Mucosa of gallbladder (tissue), 1 donor: ENCODE measurements around the gene RFX1. TPM values are rescaled to one million over a fixed set of nuclear protein-coding genes. Genes with fewer than 3 reads are reported as not detected.
"Not testable (repeated sequence)": the region's sequence is repeated elsewhere in the genome, so short reads cannot be mapped to it uniquely, and the experiment has no call there.

ENCODE experiments used
- DNase-seq: peaks from one replicate; pipeline ENCODE4 v3.0.0-alpha.2; 2020; ENCODE audit warnings: low spot score
- total RNA-seq: library from RNA; stranded (reverse); gene quantifications from one replicate; pipeline ENCODE4 v1.2.1, GENCODE V29; 2021
- donor health status: DM: no; HTN: no; CAD: no.

Gene RFX1
- total RNA-seq, 1 donor from 2014 or later: 25.0 TPM

GRCh38 chr19:13937479-13938300 lies 68.4 kb downstream of the RFX1 start:
- no peak for DNase-seq

GRCh38 chr19:13935765-13936510 lies 70.2 kb downstream of the RFX1 start:
- DNase-seq: no peak

- no peak for DNase-seq
These were observed 71.4 kb downstream of the RFX1 start for GRCh38 chr19:13934785-13935109.

GRCh38 chr19:13932911-13933393 lies 73.2 kb downstream of the RFX1 start:
- DNase-seq: no peak

GRCh38 chr19:13932149-13932637 lies 73.9 kb downstream of the RFX1 start:
- DNase-seq: no peak

GRCh38 chr19:13931391-13932148 lies 74.5 kb downstream of the RFX1 start:
- no peak for DNase-seq

- no peak for DNase-seq
These were observed 75.7 kb downstream of the RFX1 start for GRCh38 chr19:13930402-13930801.

GRCh38 chr19:13929956-13930355 lies 76.2 kb downstream of the RFX1 start:
- no peak for DNase-seq

GRCh38 chr19:13929340-13929739 lies 76.8 kb downstream of the RFX1 start:
- DNase-seq: no peak

- no peak for DNase-seq
These were observed 79.4 kb downstream of the RFX1 start for GRCh38 chr19:13926715-13927114.

- DNase-seq: no peak
These were observed 80.1 kb downstream of the RFX1 start for GRCh38 chr19:13926010-13926409.

GRCh38 chr19:13923194-13923987 lies 82.7 kb downstream of the RFX1 start:
- DNase-seq: no peak

- not testable (repeated sequence) for DNase-seq
These were observed 84.0 kb downstream of the RFX1 start for GRCh38 chr19:13922118-13922517.

GRCh38 chr19:13920940-13921747 lies 85.0 kb downstream of the RFX1 start:
- DNase-seq: no peak

GRCh38 chr19:13920524-13920923 lies 85.6 kb downstream of the RFX1 start:
- no peak for DNase-seq

- DNase-seq: no peak
These were observed 87.3 kb downstream of the RFX1 start for GRCh38 chr19:13918726-13919411.

- no peak for DNase-seq
These were observed 88.2 kb downstream of the RFX1 start for GRCh38 chr19:13917888-13918406.

- DNase-seq: no peak
These were observed 91.3 kb downstream of the RFX1 start for GRCh38 chr19:13914777-13915176.

- DNase-seq: no peak
These were observed 92.8 kb downstream of the RFX1 start for GRCh38 chr19:13913352-13913751.
